ENCODE results near the gene ERCC4.

ERCC4 gene

DNA sequence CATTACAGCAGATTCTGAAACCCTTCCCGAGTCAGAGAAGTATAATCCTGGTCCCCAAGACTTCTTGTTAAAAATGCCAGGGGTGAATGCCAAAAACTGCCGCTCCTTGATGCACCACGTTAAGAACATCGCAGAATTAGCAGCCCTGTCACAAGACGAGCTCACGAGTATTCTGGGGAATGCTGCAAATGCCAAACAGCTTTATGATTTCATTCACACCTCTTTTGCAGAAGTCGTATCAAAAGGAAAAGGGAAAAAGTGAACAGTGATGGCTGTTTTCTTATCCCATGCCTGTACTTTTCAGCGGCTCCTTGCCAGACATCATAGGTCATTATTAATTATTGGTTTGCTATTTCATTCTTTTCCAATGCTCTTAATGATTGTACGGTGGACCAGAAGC is 28.1 kb downstream of the ERCC4 start:
- DNase-seq (ENCODE audit: low read depth): no peak

DNA sequence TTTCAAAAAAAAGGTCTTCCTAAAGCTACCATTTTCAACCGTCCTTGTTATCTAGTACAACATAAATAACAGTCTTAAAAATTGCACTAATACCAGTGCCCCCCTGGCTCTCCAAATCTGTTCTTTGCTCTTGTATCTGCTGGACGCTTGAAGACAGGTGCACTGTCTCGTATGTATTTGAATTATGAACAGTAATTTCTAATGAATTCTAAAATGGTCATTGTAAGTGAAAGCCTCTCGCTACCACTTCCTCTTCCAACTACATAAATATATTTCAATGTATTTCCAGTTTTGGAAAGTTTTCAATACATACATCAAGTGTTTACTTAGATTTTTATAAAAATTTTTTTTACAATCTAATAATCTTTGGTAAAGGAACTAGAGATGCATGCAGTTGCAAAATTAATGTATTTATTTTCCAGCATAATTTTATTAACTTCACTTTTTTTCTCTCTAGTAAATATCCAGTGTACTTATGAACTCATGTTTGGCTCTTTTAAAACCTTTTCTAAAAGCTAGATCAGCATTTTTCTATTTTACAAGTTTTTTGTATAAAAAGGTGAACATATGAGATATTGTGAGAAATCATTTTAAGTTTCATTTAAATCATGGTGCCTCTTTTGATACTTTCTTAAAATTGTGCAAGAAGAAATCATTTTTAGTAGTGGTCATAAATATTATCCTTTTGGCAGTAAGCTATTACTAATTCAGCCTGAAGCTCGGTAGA is 31.0 kb downstream of the ERCC4 start:
- DNase-seq (ENCODE audit: low read depth): no peak

DNA sequence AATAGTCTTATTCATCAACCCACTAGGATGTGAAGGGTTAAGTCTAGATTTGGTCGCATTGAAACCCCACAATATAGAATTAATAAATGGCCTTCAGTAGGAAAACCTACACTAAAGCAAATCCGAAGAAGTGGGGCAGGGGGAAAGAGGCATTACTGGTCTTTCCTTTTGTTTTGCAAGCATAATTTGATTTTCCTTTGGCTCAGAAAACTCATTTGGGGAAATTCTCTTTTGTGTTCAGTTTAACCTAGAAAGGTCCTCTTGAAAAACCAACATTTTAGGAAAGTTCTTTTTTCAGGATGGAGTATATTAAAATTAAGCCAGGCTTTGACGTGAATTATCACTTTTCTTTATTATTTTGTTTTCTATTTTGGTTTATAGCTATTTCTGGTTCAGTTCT is 31.7 kb downstream of the ERCC4 start:
- DNase-seq (ENCODE audit: low read depth): no peak

DNA sequence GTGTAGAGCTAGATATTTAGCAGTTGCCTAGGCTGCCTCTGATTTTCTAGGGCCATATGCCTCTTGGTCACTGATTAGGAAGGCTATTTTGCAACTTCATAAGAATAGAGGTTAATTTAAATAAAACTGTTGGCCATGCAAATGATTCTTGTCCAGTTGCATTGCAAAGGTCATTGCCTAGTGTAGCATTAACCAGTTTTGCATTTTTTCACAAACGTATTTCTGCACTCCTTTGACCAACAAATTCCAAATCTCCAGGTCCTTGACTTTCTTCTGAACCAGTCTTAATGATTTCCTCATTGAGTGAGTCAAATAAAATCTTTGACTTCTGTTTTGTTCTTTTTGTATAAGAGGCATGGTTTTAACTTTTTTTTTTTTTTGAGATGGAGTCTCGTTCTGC is 33.5 kb downstream of the ERCC4 start:
- no peak for DNase-seq (ENCODE audit: low read depth)

DNA sequence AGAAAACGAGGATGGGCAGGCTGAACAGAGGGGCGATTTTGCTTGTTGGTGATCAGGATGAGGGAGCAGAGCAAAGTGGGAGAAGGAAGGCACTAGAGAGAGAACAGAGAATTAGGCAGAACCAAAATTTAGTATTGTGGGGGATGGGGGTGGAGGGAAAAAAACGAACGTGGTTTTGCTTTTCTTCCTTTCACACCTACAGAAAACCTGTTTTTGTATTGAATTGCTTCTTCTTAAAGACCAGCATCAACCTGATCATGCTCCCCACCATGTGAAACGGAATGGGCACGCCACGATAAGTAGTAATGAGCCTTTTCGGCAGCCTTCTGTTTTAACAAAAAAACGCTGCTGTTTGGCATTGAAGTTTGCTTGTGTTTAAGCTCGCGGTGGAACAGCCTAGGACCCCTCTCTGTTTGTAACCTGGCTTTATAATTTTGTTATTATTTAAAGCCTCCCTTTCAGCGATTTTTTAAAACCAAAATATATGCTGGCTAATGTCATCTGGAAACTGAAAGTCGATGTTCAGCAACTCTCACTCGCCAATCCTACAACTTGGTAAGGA is 36.8 kb downstream of the ERCC4 start:
- DNase-seq (ENCODE audit: low read depth): no peak

DNA sequence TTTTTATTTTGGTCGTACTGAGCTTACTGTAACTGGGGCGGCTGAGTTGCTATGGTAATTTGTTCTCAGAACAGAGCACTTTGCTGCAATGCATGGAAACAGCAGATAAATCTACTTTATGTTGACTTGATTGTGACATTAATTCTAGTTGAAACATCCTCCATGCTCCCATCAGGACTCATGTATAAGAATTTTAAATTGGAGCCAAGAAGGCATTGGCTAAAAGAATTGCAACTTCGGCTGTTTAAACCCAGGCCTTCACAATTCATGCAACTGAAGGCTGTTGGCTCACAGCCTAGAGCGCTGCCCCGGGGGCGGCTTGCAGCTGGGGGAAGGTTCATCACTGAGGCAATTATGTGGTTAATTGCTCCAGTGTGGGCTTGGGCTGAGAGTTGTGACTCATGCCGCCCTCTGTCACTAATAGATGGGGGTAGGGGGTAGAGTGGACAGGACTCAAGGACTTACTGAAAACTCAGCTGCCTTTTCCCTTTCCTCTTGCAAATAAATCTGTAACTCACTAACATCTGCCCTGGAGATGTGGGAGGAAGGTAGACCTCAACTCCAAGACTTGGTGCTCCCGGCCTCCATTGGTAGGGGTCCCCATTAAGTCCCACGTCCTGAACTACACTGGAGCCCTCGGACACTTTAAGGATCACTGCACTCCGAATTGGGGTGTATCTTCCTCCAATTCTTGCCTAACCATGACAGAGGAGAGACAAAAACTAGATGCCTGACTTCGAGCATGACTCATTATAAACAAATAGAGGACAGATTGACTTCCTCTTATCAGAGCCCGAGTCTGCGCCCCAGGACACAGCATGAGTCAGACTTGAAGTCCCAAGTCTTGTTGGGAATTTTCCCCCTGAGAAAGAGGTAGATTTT is 37.5 kb downstream of the ERCC4 start:
- peak; percentile 91 for DNase-seq (ENCODE audit: low read depth)

DNA sequence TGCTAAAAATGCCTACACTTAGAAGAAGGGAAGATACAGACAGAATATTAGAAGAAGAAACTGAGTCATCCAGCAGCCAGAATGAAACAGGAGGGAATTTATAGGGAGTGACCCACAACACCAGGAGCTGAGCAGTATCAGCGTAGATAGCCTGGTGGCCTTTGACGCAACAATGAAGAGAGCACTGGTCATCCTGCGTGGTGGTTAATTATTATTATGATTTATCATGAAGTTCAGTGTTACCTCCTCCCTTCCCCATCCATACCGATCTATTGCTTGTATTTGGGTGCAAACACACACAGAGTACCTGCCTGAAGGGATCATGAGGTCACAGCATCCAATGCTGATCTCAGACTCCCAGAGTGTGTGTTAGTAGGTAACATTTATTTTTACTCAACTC is 38.5 kb downstream of the ERCC4 start:
- no peak for DNase-seq (ENCODE audit: low read depth)

DNA sequence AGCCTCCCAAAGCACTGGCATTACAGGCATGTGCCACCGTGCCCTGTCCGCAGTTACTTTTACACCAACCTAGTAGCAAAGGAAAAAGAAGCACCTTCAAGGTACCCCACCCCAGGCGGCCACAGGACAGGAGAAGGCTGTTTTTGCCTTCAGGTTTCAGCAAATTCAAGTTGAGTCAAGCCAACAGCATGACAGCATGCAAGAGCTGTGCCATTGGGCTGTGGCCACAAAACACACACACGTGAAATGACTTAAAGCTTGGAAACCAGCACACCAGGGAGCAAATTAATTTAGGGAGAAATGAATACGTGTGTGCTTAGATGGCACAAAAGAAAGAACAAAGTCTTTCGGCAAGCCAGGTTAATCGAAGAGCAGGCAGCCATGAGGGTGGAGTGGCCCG is 39.7 kb downstream of the ERCC4 start:
- DNase-seq (ENCODE audit: low read depth): no peak

DNA sequence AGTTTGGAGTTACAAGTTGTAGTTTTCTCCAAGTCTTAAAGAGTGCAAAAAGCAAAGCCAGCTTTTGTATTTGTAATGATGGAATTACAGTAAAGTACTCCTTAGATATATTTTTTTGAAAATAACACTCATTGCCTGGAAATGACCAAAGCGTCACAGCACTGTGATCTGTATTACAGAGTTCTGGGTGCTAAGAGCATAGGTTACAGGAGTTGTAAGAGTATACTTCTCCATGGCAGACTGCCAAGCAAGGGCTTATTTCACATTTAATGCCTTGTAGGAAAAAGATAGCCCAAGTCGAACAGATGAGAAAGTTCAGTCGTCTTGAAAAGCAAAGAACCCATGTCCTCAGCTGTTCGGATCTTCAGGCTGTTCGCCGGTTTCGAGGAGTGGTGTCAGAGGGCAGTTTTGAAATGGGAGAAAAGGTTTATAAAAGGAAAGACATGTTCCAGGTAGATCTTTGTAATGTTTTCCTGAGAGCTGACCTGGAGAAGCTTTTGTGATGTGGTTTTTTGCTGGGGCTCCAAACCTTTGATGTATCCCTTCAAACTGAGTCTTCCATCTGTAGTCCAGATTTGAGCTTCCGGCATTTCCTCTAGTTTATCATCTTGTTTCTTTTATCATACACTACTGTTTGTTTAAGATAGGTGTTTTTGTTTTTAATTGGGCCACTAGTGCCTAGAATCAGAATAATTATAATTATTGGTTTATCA is 41.3 kb downstream of the ERCC4 start:
- no peak for DNase-seq (ENCODE audit: low read depth)

DNA sequence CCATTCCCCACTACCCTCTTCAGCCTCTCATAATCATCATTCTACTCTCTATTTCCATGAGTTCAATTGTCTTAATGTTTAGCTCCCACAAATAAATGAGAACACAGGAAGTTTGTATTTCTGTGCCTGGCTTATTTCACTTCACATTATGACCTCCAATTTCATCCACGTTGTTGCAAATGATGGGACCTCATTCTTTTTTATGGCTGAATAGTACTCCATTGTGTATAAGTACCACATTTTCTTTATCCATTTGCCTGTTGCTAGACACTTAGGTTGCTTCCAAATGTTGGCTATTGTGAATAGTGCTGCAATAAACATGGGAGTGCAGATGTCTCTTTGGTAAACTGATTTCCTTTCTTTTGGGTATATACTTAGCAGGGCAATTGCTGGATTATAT is 42.3 kb downstream of the ERCC4 start:
- no peak for DNase-seq (ENCODE audit: low read depth)

DNA sequence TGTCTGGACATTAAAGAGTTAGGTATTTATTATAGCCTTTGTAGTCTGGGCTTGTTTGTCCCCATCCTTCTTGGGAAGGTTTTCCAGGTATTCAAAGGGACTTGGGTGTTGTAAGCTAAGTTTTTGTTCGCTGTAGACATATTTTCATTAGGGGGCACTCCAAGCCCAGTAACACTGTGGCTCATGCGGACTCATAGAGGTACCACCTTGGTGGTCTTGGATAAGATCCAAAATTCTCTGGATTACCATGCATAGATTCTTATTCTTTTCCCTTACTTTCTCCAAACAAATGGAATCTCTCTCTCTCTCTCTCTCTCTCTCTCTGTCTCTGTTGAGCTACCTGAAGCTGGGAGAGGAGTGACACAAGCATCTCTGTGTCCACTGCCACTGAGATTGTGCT is 48.9 kb downstream of the ERCC4 start:
- no peak for DNase-seq (ENCODE audit: low read depth)

DNA sequence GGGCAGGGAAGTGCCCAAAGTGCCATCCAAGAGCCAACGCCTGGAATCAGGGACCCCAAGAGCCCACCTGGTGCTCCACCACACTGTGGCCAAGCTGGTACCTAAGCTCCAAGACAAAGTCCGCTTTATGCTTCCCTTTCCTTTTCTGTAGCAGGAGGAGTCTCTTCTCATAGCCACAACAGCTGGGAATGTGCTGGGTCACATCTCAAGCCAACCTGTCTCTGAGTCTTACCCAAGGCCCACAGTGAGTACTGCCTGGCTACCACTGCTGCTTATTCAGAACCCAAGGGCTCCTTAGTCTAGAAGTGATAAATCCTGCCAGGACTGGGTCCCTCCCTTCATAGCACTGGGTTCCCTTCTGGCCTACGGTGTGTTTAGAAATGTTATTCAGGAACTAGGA is 49.8 kb downstream of the ERCC4 start:
- DNase-seq (ENCODE audit: low read depth): no peak

DNA sequence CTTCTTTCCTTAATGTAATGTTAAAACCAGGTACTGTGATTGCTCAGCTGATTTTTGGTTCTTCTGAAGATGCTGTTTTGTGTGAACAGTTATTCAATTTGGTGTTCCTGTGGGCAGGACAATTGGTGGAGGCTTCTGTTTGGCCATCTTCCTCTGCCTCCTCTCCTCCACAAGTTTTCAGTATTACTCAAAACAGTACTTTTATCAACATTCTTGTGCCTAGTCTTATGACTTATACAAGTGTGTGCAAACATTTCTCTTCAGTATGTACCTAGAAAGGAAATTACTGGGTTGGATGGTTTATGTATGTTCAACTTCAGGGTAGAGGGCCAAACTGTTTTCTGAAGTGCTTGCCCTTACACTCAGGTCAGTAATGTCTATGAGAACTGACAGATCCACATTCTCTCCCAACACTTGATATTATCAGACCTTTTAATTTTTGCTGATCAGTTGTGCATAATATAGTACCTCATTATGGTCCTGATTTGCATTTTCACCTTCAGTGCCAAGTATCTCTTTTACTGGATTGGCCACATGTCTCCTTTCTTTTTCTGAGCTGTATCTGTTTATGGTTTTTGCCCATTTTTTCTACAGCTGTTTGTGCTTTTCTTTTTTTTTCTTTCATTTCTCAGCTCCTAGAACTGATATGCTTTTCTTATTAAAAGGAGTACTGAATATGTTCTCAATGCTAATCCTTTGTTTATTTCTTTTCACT is 50.9 kb downstream of the ERCC4 start:
- DNase-seq (ENCODE audit: low read depth): no peak

DNA sequence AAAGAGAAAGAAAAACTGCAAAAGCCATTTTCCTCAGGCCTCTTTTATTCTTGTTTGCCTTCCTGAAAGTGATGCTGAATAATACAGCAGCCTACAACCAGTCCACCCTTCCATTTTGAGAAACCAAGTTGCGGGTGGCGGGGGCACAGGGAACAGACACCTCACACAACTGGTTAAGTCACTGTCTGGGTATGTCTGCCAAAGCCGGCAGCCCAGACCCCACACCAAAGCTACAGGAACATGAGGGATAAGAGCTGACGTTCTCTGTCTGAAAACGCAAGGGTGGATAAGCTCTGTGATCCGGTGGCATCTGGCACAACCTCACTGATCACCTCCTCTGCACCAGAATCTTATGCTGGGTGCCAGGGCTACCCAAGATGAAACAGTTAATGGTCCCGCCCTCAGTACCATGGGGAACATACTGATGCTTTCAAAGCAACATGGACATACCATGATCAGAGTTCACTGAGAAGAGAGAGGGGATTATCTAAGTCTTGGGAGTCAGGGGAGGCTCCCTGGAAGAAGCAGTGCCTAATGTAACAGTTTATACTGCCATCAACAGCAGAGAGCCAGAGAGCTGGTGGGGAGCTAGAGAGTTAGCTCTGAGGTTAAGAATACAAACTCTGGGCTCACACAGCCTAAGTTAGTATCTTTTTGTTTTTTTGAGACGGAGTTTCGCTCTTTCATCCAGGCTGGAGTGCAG is 53.5 kb downstream of the ERCC4 start:
- DNase-seq (ENCODE audit: low read depth): no peak

DNA sequence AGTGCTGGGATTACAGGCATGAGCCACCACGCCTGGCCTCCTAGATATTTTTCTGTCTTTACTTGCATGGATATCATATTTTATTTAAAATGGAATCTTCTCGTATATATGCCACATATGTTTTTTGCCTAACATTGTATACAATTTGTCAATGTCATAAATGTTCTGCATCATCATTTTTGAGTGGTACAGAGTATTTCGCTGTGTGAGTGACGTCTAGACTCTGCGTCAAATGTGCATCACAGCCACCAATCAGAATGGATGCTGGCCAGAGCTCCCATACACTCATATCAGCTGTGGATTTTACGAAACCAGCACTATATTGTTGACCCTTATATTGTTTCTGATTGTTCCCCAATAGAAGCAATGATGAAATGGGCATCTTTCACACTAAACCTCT is 57.2 kb downstream of the ERCC4 start:
- no peak for DNase-seq (ENCODE audit: low read depth)

DNA sequence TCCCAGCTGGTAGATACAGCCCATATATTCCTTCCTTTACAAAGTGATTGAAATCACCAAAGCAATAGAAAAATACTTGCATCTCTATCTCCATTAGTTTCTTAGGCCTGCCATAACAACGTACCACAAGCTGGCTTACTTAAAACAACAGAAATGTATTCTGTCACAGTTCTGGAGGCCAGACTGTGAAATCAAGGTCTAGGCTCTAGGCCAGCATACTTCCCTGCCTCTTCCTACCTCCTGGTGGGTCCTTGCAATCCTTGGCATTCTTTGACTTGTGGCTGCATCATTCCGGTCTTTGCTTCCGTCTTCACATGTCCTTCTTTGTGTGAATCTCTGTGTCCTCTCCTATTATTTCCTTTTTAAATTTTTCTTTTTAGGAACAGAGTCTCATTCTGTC is 62.5 kb downstream of the ERCC4 start:
- no peak for DNase-seq (ENCODE audit: low read depth)

DNA sequence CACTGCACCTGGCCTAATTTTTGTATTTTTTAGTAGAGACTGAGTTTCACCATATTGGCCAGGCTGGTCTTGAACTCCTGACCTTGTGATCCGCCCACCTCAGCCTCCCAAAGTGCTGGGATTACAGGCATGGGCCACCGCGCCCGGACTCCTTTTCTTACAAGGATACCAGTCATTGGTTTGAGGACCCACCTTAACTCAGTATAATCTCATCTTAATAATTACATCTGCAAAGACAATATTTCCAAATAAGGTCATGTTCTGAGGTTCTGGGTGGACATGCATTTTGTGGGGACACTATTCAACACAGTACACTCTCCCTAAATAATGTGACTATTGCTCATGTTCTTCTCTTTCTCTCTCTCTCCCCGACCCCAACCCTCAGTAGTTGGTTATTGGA is 63.7 kb downstream of the ERCC4 start:
- no peak for DNase-seq (ENCODE audit: low read depth)

DNA sequence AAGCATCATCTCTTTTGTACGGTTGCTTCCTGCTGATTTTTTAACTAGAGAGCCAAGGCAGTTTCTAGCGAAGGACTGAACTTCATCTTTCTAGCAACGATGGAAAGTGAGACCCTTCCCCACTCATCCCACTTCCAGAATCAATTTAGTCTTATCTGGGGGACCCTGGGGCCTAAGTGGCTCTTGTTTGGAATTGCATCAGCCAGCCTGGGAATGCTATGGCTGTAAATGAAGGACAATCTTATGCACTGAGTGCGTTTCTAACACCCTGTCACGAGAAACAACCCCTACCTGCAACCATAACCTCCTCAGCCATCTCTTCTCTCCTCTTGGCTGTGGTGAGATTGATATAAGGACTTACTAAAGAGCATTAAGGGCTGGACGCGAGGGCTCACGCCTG is 64.8 kb downstream of the ERCC4 start:
- DNase-seq (ENCODE audit: low read depth): no peak

DNA sequence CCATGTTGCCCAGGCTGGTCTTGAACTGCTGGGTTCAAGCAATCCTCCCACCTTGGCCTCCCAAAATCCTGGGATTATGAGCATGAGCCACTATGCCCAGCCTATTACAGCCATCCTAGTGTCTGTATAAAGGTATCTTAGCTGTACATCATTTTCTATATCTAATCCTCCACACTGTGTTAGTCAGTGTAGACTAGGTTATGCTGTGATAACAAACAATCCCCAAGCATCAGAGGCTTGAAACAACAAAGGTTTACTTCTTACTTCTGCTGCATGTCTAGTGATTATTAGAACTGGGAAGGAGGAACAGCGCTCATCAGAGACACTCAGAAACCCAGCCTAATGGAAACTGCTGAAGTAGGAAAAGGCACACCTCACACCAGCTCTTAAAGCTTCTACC is 68.1 kb downstream of the ERCC4 start:
- DNase-seq (ENCODE audit: low read depth): no peak

DNA sequence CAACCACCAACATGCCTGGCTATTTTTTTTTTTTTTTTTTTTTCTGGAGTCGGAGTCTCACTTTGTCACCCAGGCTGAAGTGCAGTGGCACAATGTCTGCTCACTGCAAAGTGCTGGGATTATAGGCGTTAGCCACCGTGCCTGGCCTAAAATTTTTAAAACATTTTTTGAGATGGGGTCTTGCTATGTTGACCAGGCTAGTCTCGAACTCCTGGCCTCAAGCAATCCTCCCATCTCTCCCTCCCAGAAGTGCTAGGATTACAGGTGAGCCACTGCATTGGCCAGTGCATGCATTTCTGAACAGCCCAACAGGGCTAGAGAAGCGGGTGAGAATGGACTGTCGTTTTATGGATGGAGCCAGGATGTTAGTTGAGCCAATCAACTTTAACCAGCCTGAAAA is 72.4 kb downstream of the ERCC4 start:
- no peak for DNase-seq (ENCODE audit: low read depth)

DNA sequence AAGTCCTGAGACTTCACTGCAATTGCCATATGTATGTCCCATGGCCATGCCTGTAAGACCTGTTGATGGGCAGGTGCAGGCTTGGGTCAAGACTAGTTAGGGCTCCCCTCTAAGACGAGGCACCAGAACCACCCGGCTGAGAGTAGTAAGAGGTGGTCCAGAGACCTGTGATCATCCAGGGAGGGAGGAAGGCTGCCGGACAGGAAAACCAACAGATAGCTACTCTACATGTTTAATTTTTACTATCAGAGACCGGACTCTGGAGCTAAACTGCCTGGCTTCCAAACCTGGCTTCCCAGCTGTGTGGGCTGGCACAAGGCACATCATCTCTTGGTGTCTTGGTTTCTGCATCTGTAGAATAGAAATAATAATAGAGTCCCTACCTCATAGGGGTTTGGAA is 73.0 kb downstream of the ERCC4 start:
- no peak for DNase-seq (ENCODE audit: low read depth)

All from GM04504 (cell line).